GM12891 (cell line): ENCODE results near the gene MYO15B.

Experiments used
- POLR2A ChIP-seq: IDR thresholded peaks from 2 replicates; pipeline ENCODE4 v1.6.1; 2011; ENCODE audit warnings: low read depth, low read length, control low read depth
- POLR2AphosphoS5 ChIP-seq: IDR thresholded peaks from 2 replicates; pipeline ENCODE4 v1.6.1; 2011; ENCODE audit warnings: low read depth, low read length, control low read depth
- TAF1 ChIP-seq: IDR thresholded peaks from 2 replicates; pipeline ENCODE4 v1.6.1; 2011; ENCODE audit warnings: low read depth, low read length, control low read depth

GRCh38 chr17:75616521-75617122, 29.0 kb downstream of the MYO15B start:
- TF ChIP-seq POLR2AphosphoS5 (no peak), POLR2A (no peak), TAF1 (no peak)
